Bladder microvascular endothelial cell (primary cell): ENCODE results near the gene LGSN. TPM values are rescaled to one million over a fixed set of nuclear protein-coding genes. Genes with fewer than 3 reads are reported as not detected.

Experiments used
- total RNA-seq: library from RNA; depleted of rRNA; stranded (reverse); fragments of >200 nt; gene quantifications from 2 replicates; pipeline ENCODE4 v1.2.3, GENCODE V29; 2014

LGSN gene, protein sequence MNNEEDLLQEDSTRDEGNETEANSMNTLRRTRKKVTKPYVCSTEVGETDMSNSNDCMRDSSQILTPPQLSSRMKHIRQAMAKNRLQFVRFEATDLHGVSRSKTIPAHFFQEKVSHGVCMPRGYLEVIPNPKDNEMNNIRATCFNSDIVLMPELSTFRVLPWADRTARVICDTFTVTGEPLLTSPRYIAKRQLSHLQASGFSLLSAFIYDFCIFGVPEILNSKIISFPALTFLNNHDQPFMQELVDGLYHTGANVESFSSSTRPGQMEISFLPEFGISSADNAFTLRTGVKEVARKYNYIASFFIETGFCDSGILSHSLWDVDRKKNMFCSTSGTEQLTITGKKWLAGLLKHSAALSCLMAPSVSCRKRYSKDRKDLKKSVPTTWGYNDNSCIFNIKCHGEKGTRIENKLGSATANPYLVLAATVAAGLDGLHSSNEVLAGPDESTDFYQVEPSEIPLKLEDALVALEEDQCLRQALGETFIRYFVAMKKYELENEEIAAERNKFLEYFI
- not detected in 2 replicates for total RNA-seq

DNA sequence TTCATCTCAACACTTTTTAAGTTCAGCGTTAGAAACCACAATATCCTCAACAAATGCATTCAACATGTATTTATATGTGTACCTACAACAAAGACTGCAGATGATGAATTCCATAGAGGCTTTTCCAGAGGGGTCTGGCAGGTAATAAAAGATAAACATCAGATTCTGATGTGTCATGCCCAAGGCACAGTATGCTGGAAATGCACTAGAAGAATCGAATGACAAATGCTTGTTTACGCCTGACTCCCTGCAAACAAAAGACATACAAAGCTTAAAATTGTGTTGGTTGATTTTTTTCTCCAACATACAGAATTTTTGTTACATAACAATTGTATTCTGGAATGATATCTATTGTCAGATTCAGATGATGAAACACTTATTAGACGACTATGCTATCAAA is at the start of gene LGSN:
Gene LGSN, minus strand, starts transcription at position 45 of the 400 bp plus-strand sequence. Its CDS starts 40 bp downstream, at position 5.

Other genes starting within 250 kb of the LGSN start
- 0.32 and 0.38 TPM in 2 replicates for gene FKBP1C, start 108.5 kb downstream of the LGSN start, total RNA-seq